ENCODE results near the gene PLB1.

GRCh38 chr2:28673338-28673737 lies 177.5 kb downstream of the PLB1 start:
- no peak for TF ChIP-seq POLR2A (IDR thresholded peaks at IDR 0.05)
- TF ChIP-seq, protein P1, sequence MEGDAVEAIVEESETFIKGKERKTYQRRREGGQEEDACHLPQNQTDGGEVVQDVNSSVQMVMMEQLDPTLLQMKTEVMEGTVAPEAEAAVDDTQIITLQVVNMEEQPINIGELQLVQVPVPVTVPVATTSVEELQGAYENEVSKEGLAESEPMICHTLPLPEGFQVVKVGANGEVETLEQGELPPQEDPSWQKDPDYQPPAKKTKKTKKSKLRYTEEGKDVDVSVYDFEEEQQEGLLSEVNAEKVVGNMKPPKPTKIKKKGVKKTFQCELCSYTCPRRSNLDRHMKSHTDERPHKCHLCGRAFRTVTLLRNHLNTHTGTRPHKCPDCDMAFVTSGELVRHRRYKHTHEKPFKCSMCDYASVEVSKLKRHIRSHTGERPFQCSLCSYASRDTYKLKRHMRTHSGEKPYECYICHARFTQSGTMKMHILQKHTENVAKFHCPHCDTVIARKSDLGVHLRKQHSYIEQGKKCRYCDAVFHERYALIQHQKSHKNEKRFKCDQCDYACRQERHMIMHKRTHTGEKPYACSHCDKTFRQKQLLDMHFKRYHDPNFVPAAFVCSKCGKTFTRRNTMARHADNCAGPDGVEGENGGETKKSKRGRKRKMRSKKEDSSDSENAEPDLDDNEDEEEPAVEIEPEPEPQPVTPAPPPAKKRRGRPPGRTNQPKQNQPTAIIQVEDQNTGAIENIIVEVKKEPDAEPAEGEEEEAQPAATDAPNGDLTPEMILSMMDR (IDR thresholded peaks at IDR 0.05): no peak

Measured in esophagus squamous epithelium (tissue), 4 donors.